BE2C (cell line): ENCODE measurements around the gene FAM110D.

Experiments
- DNase-seq: peaks from one replicate; pipeline ENCODE4 v3.0.0-alpha.2; 2020
- H3K27me3 ChIP-seq: fragments of 250-450 bp; sonication (Bioruptor Pico); 2 replicates; pipeline ENCODE4 v1.5.1; 2020; ENCODE audit warnings: mild to moderate bottlenecking
- H3K36me3 ChIP-seq: fragments of 250-450 bp; sonication (Bioruptor Pico); 2 replicates; pipeline ENCODE4 v1.5.1; 2020; ENCODE audit warnings: mild to moderate bottlenecking
- H3K4me1 ChIP-seq: fragments of 250-450 bp; sonication (Bioruptor Pico); 2 replicates; pipeline ENCODE4 v1.5.1; 2020
- H3K4me3 ChIP-seq: 2 replicates; pipeline ENCODE4 v1.5.1; 2011; ENCODE audit warnings: low read depth, low read length
- H3K9me3 ChIP-seq: fragments of 250-450 bp; sonication (Bioruptor Pico); 2 replicates; pipeline ENCODE4 v1.5.1; 2020
- TF ChIP-seq, protein P1 (sequence below): IDR thresholded peaks from 2 replicates; pipeline ENCODE4 v1.5.1; 2012; ENCODE audit warnings: mild to moderate bottlenecking, low read depth, low read length

FAM110D gene

DNA sequence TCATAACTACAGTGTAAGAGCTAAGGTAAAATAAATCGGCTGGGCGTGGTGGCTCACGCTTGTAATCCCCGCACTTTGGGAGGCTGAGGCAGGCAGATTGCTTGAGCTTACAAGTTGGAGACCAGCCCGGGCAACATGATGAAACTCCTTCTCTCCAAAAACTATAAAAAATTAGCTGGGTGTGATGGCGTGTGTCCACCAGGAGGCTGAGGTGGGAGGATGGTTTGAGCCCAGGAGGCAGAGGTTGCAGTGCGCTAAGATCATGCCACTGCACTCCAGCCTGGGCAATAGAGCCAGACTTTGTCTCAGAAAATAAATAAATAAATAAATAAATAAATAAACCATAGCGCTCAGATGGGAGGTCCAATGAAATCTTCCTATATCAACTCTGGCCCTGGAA lies 16.7 kb upstream of the FAM110D start:
- no peak for DNase-seq
- H3K27me3 ChIP-seq = no peaks in the 10 kb centered on the region
- no peaks in the 10 kb centered on the region for H3K4me1 ChIP-seq
- no peak overlapping the region for H3K4me3 ChIP-seq
- TF ChIP-seq, protein P1, sequence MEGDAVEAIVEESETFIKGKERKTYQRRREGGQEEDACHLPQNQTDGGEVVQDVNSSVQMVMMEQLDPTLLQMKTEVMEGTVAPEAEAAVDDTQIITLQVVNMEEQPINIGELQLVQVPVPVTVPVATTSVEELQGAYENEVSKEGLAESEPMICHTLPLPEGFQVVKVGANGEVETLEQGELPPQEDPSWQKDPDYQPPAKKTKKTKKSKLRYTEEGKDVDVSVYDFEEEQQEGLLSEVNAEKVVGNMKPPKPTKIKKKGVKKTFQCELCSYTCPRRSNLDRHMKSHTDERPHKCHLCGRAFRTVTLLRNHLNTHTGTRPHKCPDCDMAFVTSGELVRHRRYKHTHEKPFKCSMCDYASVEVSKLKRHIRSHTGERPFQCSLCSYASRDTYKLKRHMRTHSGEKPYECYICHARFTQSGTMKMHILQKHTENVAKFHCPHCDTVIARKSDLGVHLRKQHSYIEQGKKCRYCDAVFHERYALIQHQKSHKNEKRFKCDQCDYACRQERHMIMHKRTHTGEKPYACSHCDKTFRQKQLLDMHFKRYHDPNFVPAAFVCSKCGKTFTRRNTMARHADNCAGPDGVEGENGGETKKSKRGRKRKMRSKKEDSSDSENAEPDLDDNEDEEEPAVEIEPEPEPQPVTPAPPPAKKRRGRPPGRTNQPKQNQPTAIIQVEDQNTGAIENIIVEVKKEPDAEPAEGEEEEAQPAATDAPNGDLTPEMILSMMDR = no peak
- H3K36me3 ChIP-seq = no peaks in the 10 kb centered on the region
- no peaks in the 10 kb centered on the region for H3K9me3 ChIP-seq

DNA sequence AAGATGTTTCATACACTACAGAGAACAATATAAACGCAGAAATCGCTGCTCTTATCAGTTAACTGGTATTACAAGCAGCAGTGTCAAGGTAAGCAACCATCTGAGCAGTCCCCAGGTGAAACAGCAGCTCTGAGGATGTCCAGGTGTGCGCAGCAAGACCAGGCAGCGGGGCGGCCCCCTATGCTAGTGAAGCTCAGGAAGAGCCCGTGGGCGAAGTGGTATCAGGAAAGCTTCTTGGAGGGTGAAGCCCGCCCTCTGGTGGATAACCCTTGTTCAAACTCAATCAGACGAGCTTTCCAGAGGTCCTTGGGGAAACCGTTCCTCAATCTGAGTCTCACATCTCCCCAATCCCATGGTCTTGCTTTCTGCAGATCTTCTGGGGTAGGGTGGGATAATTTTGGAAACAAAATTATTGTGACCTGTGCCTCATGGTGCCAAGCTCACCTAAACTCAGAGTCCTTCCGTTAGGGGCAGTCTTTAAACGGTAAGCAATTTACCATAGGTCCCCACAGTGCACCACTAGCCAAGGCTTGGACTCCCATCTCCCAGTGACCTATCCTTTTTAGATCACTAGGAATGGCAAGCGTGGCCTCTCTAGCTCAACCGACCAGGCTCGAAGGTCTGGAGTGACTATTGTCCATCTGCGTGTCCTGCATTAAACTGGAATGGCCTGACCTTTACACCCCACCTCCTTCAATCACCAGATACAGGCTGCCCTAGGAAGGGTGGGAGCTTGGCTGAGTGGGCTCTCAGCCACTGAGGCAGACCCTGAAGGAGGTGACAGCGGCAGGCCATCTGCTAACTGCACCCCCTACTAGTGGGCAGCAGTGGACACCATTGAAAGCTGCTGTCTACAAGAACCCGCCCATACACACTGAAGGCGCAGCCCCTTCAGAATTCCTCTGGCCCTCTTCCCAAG lies 13.6 kb upstream of the FAM110D start:
- H3K4me3 ChIP-seq = no peak overlapping the region

DNA sequence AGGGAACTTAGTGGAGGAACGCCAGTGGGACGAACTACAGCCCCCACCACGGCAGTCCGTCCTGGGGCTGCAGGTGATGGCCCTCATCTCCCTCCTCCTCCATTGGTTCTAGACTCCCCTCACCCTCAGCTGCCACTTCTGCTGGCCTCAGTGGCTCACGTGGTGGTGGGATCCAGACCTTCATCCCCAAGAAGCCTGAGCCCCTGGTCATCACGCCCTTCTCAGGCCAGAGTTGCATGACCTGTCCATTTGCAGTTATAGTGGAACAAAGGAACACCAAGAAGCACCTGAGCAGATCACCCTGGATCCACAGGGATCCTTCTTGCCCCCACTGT lies 13.0 kb upstream of the FAM110D start:
- Histone ChIP-seq H3K4me1 (no peaks in the 10 kb centered on the region), H3K4me3 (no peak overlapping the region), H3K9me3 (no peaks in the 10 kb centered on the region), H3K36me3 (no peaks in the 10 kb centered on the region), H3K27me3 (no peaks in the 10 kb centered on the region)
- TF ChIP-seq, protein P1 = no peak
- no peak for DNase-seq

More for the DNA sequence above, 13.6 kb upstream of the FAM110D start:
- TF ChIP-seq, protein P1 = peak; percentile 68
- peak; percentile 75 for DNase-seq
- no peaks in the 10 kb centered on the region for H3K36me3 ChIP-seq
- H3K9me3 ChIP-seq = no peaks in the 10 kb centered on the region
- no peaks in the 10 kb centered on the region for H3K4me1 ChIP-seq
- H3K27me3 ChIP-seq = no peaks in the 10 kb centered on the region

- no peaks in the 10 kb centered on the region for H3K36me3 ChIP-seq
- no peaks in the 10 kb centered on the region for H3K27me3 ChIP-seq
- no peak for DNase-seq
- H3K9me3 ChIP-seq = no peaks in the 10 kb centered on the region
- no peak overlapping the region for H3K4me3 ChIP-seq
- TF ChIP-seq, protein P1 = no peak
- no peaks in the 10 kb centered on the region for H3K4me1 ChIP-seq
Measured at GRCh38 chr1:26148887-26149286, 10.0 kb upstream of the FAM110D start.

- Histone ChIP-seq H3K4me1 (peaks cover 7% of the 10 kb centered on the region), H3K9me3 (no peaks in the 10 kb centered on the region), H3K36me3 (no peaks in the 10 kb centered on the region), H3K4me3 (no peak overlapping the region), H3K27me3 (no peaks in the 10 kb centered on the region)
- DNase-seq = no peak
- TF ChIP-seq, protein P1 = no peak
Measured at GRCh38 chr1:26153966-26154532, 4.8 kb upstream of the FAM110D start.

GRCh38 chr1:26154750-26155149 lies 4.1 kb upstream of the FAM110D start:
- Histone ChIP-seq H3K4me1 (peaks cover 7% of the 10 kb centered on the region), H3K36me3 (no peaks in the 10 kb centered on the region), H3K27me3 (no peaks in the 10 kb centered on the region), H3K9me3 (no peaks in the 10 kb centered on the region), H3K4me3 (no peak overlapping the region)
- TF ChIP-seq, protein P1 = no peak
- no peak for DNase-seq
